Duodenal mucosa (tissue), 2 donors: ENCODE results near the gene PPIE.

ENCODE experiments used
- H3K27ac ChIP-seq: one replicate; pipeline ENCODE4 v1.7.0; 2013; ENCODE audit warnings: low read depth, low read length
- H3K27me3 ChIP-seq, 2 donors: one replicate each; pipeline ENCODE4 v1.7.0; 2013; ENCODE audit warnings: low read length in 2 of 2, control low read depth in 1 of 2; ENCODE audit not compliant: insufficient read depth in 2 of 2, control insufficient read depth in 1 of 2
- H3K36me3 ChIP-seq, 2 donors: one replicate each; pipeline ENCODE4 v1.7.0; 2013; ENCODE audit warnings: low read length in 2 of 2, control low read depth in 1 of 2; ENCODE audit not compliant: insufficient read depth in 2 of 2, control insufficient read depth in 1 of 2
- H3K4me1 ChIP-seq, 2 donors: one replicate each; pipeline ENCODE4 v1.7.0; 2013; ENCODE audit warnings: low read length in 2 of 2, control low read depth in 1 of 2; ENCODE audit not compliant: insufficient read depth in 2 of 2, control insufficient read depth in 1 of 2
- H3K4me3 ChIP-seq, 2 donors: one replicate each; pipeline ENCODE4 v1.7.0; 2013; ENCODE audit warnings: low read length in 2 of 2, low read depth in 1 of 2
- H3K9ac ChIP-seq, 2 donors: one replicate each; pipeline ENCODE4 v1.7.0; 2013; ENCODE audit warnings: low read length in 2 of 2, low read depth in 1 of 2
- H3K9me3 ChIP-seq, 2 donors: one replicate each; pipeline ENCODE4 v1.7.0; 2013; ENCODE audit warnings: low read length in 2 of 2, control low read depth in 1 of 2; ENCODE audit not compliant: control insufficient read depth in 1 of 2

PPIE gene

GRCh38 chr1:39733161-39733560, 5.5 kb upstream of the PPIE start:
- Histone ChIP-seq H3K4me1 (no peaks in the 10 kb centered on the region), H3K27me3 (peaks cover 12 to 27% of the 10 kb centered on the region in 2 donors), H3K9me3 (no peaks in the 10 kb centered on the region), H3K36me3 (no peaks in the 10 kb centered on the region), H3K4me3 (no peak overlapping the region), H3K27ac (no peak overlapping the region), H3K9ac (no peak overlapping the region)

DNA sequence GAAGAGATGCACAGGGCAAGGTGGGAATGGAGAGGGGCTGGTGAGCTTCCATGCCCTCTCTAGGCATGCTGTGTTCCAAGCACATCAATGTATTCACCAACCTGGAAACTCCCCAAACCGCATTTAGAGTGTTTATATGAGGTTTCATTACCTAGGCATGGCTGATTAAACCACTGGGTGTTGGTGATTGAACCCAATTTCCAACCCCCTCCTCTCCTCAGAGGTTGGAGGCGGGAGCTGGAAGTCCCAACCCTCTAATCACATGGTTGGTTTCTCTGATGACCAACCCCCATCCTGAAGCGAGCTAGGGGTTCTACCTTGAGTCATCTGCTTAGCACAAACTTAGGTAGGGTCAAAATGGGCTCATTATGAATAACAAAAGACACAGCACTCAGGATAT, 3.0 kb upstream of the PPIE start:
- Histone ChIP-seq H3K4me1 (peaks cover 12 to 13% of the 10 kb centered on the region in 2 donors), H3K9me3 (no peaks in the 10 kb centered on the region), H3K27ac (no peak overlapping the region), H3K4me3 (no peak overlapping the region), H3K27me3 (peaks cover 10 to 14% of the 10 kb centered on the region in 2 donors), H3K9ac (no peak overlapping the region), H3K36me3 (peaks cover 0 to 4% of the 10 kb centered on the region in 2 donors)

DNA sequence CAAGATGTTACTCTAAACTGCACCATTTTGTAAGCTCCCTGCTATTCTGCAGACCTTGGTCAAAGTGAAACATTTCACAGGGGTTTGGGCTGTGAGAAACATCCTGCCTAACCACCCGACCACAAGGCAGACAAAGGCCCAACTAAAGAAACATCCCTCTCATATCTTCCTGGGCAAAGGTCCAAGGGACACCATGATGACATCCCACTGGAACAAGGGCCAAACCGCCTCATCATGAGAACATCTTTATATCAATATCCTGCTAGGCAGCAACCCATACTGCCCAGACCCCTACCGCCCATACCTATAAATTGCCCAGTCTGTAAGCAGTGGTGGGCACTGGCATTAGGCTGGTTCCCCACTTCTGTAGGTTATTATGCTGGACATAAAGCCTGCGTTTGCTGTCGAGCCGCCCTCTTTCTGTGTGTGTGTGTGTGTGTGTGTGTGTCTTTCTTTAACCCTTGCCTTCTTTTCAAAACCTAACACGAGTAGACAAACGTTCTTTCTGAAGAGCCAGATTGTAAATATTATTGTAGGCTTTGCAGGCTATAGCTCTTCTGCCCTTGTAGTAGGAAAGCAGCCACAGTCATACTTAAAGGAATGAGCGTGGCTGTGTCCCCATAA, 1.0 kb upstream of the PPIE start:
- Histone ChIP-seq H3K4me1 (peaks cover 12 to 13% of the 10 kb centered on the region in 2 donors), H3K4me3 (no peak overlapping the region), H3K9me3 (no peaks in the 10 kb centered on the region), H3K36me3 (peaks cover 14 to 16% of the 10 kb centered on the region in 2 donors), H3K27me3 (peaks cover 6 to 10% of the 10 kb centered on the region in 2 donors), H3K9ac (no peak overlapping the region), H3K27ac (no peak overlapping the region)

DNA sequence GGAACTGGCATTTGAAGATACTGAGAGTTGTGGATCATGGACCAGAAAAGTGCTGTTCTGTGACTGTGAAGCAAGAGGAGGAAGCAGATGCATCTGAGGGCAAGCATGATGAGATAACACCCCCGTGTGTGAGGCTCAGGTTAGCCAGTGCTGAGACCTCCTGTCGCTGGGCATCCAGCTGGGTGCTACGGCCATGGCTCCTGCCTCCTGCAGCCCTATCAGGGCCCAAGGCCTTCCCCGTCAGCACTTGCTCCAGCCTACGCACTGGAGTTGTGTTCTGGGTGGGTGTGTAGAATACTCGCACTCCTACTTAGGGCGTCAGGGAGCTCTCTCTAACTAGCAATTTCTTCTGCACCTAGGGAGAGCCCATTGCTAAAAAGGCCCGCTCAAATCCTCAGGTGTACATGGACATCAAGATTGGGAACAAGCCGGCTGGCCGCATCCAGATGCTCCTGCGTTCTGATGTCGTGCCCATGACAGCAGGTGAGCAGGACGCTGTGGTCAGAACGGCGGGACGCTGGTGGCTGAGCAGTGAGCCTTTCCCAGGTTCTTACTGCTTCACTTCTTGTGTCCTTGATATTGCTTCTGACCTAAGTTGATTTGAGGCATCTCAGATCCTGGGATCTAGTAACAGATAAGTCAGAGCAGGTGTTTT, 6.5 kb downstream of the PPIE start:
- Histone ChIP-seq H3K9me3 (no peaks in the 10 kb centered on the region), H3K9ac (no peak overlapping the region), H3K4me3 (no peak overlapping the region), H3K36me3 (peaks cover 60 to 89% of the 10 kb centered on the region in 2 donors), H3K27me3 (no peaks in the 10 kb centered on the region), H3K4me1 (peaks cover 0 to 2% of the 10 kb centered on the region in 2 donors), H3K27ac (no peak overlapping the region)

- H3K36me3 ChIP-seq: peaks cover 51 to 97% of the 10 kb centered on the region in 2 donors
Observed at GRCh38 chr1:39751595-39751994, 12.9 kb downstream of the PPIE start.

GRCh38 chr1:39752703-39753102, 14.0 kb downstream of the PPIE start:
- Histone ChIP-seq H3K36me3 (peaks cover 48 to 98% of the 10 kb centered on the region in 2 donors), H3K9me3 (no peaks in the 10 kb centered on the region), H3K4me3 (no peak overlapping the region), H3K27me3 (no peaks in the 10 kb centered on the region), H3K4me1 (no peaks in the 10 kb centered on the region), H3K27ac (no peak overlapping the region), H3K9ac (no peak overlapping the region)

More at GRCh38 chr1:39751595-39751994, 12.9 kb downstream of the PPIE start:
- Histone ChIP-seq H3K4me3 (no peak overlapping the region), H3K9ac (no peak overlapping the region), H3K9me3 (no peaks in the 10 kb centered on the region), H3K27ac (no peak overlapping the region), H3K4me1 (no peaks in the 10 kb centered on the region), H3K27me3 (no peaks in the 10 kb centered on the region)

DNA sequence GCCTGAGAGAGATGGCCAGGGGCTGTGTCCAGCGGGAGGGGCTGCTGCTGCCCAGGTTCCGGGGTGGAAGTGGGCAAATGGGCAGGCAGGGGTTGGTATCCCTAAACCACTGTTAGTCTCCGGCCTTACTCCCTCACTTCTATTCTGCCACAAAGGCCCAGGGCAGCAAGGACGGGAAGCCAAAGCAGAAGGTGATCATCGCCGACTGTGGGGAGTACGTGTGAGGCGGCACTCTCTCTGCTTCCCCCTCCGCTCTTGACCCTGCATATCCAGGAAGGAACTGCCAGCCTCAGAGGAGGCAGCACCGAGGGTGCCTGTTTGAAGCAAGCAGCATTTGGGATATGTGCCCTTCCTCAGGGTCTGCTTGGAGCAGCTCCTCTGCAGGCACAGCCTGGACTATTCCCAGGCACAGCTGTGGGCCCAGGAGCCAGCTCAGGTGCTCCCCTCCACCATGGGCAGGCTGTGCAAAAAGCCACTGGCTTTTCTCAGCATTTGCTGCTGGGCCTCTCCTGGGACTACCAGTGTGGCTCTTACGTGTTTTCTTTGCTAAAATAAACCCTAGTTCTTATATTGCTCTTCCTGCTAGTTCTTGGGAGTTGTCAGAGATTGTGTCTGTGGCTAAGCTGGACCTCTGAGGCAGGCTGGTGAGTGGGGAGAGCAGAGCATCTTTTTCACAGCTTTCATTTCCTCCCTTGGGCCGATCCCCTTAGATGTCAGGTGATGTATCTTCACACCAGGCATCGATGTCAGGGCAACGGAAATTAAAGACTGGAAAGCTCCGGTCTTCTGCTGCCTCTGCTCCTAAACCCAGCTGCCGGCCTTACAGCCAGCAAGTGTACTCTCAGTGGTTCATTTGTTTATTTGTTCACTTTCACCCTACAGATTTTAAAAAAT, 14.7 kb downstream of the PPIE start:
- H3K9ac ChIP-seq: no peak overlapping the region
- H3K36me3 ChIP-seq: peaks cover 42 to 98% of the 10 kb centered on the region in 2 donors
- H3K4me1 ChIP-seq: no peaks in the 10 kb centered on the region
- no peak overlapping the region for H3K27ac ChIP-seq
- H3K9me3 ChIP-seq: no peaks in the 10 kb centered on the region
- no peaks in the 10 kb centered on the region for H3K27me3 ChIP-seq
- no peak overlapping the region for H3K4me3 ChIP-seq

DNA sequence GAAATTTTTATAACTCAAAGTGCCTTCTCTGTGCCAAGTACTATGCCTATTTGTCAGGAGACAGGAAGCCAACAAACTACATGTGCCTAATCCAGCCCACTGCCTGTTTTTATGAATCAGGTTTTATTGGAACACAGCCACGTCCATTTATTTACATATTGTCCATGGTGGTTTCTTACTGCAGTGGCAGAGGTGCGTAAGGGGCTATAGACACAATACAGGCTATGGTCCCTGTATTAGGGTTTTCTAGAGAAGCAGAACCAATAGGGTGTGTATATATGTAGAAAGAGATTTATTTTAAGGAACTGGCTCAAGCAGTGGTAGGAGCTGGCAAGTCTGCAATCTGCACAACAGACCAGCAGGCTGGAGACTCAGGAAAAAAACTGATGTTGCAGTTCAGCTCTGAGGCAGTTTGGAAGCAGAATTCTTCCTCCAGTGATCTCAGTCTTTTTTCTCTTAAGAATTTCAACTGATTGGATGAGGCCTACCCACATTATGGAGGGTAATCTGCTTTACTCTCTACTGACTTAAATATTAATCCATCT, 15.4 kb downstream of the PPIE start:
- Histone ChIP-seq H3K27ac (no peak overlapping the region), H3K36me3 (peaks cover 35 to 96% of the 10 kb centered on the region in 2 donors), H3K4me1 (no peaks in the 10 kb centered on the region), H3K4me3 (no peak overlapping the region), H3K9ac (no peak overlapping the region), H3K27me3 (no peaks in the 10 kb centered on the region), H3K9me3 (no peaks in the 10 kb centered on the region)

GRCh38 chr1:39754906-39755504, 16.3 kb downstream of the PPIE start:
- Histone ChIP-seq H3K36me3 (peaks cover 30 to 96% of the 10 kb centered on the region in 2 donors), H3K9me3 (no peaks in the 10 kb centered on the region), H3K4me1 (no peaks in the 10 kb centered on the region), H3K4me3 (no peak overlapping the region), H3K27ac (no peak overlapping the region), H3K27me3 (no peaks in the 10 kb centered on the region), H3K9ac (no peak overlapping the region)
